GM18867 (cell line): ENCODE results near the gene PRELID1.
A peak's percentile ranks its signal among the peaks of the same experiment; 100 is the strongest.
"Not testable (repeated sequence)": the region's sequence is repeated elsewhere in the genome, so short reads cannot be mapped to it uniquely, and the experiment has no call there.

Experiments
- ATAC-seq: cut with Tn5 transposase; IDR thresholded peaks from one replicate; pipeline ENCODE4 v1.9.1; 2021; ENCODE audit warnings: mild to moderate bottlenecking, moderate library complexity; ENCODE audit not compliant: unreplicated experiment

PRELID1 gene

GRCh38 chr5:177297922-177298321 is 5.7 kb upstream of the PRELID1 start:
- no peak for ATAC-seq

- no peak for ATAC-seq
These were observed 3.9 kb upstream of the PRELID1 start for GRCh38 chr5:177299697-177300096.

- peak; percentile 26 for ATAC-seq
These were observed 3.2 kb upstream of the PRELID1 start for GRCh38 chr5:177300236-177300880.

GRCh38 chr5:177300951-177301350 is 2.6 kb upstream of the PRELID1 start:
- no peak for ATAC-seq

- no peak for ATAC-seq
These were observed 2.0 kb upstream of the PRELID1 start for GRCh38 chr5:177301503-177302165.

GRCh38 chr5:177302354-177303110 is 1.1 kb upstream of the PRELID1 start:
- no peak for ATAC-seq

GRCh38 chr5:177303925-177304391 is 359 bp downstream of the PRELID1 start:
- peak; percentile 4 for ATAC-seq

GRCh38 chr5:177304392-177305119 is 957 bp downstream of the PRELID1 start:
- no peak for ATAC-seq

GRCh38 chr5:177306103-177306640 is 2.6 kb downstream of the PRELID1 start:
- not testable (repeated sequence) for ATAC-seq

- no peak for ATAC-seq
These were observed 3.3 kb downstream of the PRELID1 start for GRCh38 chr5:177306674-177307543.

- ATAC-seq: no peak
These were observed 4.2 kb downstream of the PRELID1 start for GRCh38 chr5:177307544-177308363.

- no peak for ATAC-seq
These were observed 5.1 kb downstream of the PRELID1 start for GRCh38 chr5:177308740-177309139.

GRCh38 chr5:177309351-177310191 is 6.0 kb downstream of the PRELID1 start:
- no peak for ATAC-seq

GRCh38 chr5:177310332-177310731 is 6.7 kb downstream of the PRELID1 start:
- ATAC-seq: no peak

GRCh38 chr5:177310757-177311391 is 7.3 kb downstream of the PRELID1 start:
- ATAC-seq: peak; percentile 24

- ATAC-seq: no peak
These were observed 7.8 kb downstream of the PRELID1 start for GRCh38 chr5:177311392-177311722.

GRCh38 chr5:177311723-177312648 is 8.4 kb downstream of the PRELID1 start, which contains the start of gene MXD3:
TSS of gene MXD3 (minus strand) at chr5:177311898. CDS start at chr5:177311830, 68 bp downstream.
- ATAC-seq: peak; percentile 75
